MCF 10A (cell line): Measurements from ENCODE around the gene TDRD9. TPM values are rescaled to one million over a fixed set of nuclear protein-coding genes. Genes with fewer than 3 reads are reported as not detected.

ENCODE experiments used
- BruUV-seq: library from RNA; stranded (reverse); fragments of 400-500 nt; replicated peaks from 2 replicates; lab custom pipeline; 2021; lab: Mats Ljungman, UMichigan
- CTCF ChIA-PET: fragments of 300-600 bp; sonication (Branson Sonifier 250); formaldehyde crosslinking; extraction: SDS; loops from one replicate; lab custom pipeline; 2021; ENCODE audit warnings: antibody characterized with exemption, inconsistent platforms; lab: Yijun Ruan, JAX
- POLR2A ChIA-PET: fragments of 300-600, 350-650 bp; sonication (Branson Sonifier 250); formaldehyde crosslinking; extraction: SDS; loops from one replicate; lab custom pipeline; 2020; ENCODE audit warnings: antibody characterized with exemption, inconsistent platforms; lab: Yijun Ruan, JAX
- DNase-seq: peaks from one replicate; pipeline ENCODE4 v3.0.0-alpha.2; 2018; ENCODE audit not compliant: unreplicated experiment
- H3K27ac Mint-ChIP-seq: one replicate; pipeline ENCODE4 v1.8.0; 2022; ENCODE audit warnings: mild to moderate bottlenecking, low read depth, mixed read lengths; ENCODE audit not compliant: unreplicated experiment
- H3K27me3 Mint-ChIP-seq: one replicate; pipeline ENCODE4 v1.8.0; 2022; ENCODE audit warnings: mixed read lengths; ENCODE audit not compliant: insufficient read depth, unreplicated experiment
- H3K36me3 Mint-ChIP-seq: one replicate; pipeline ENCODE4 v1.8.0; 2022; ENCODE audit warnings: mild to moderate bottlenecking, moderate library complexity, mixed read lengths; ENCODE audit not compliant: insufficient read depth, unreplicated experiment
- H3K4me1 Mint-ChIP-seq: one replicate; pipeline ENCODE4 v1.8.0; 2022; ENCODE audit warnings: mixed read lengths; ENCODE audit not compliant: insufficient read depth, unreplicated experiment
- H3K4me3 Mint-ChIP-seq: one replicate; pipeline ENCODE4 v1.8.0; 2022; ENCODE audit warnings: mild to moderate bottlenecking, moderate library complexity, mixed read lengths; ENCODE audit not compliant: unreplicated experiment
- H3K9me3 Mint-ChIP-seq: one replicate; pipeline ENCODE4 v1.8.0; 2022; ENCODE audit warnings: mixed read lengths; ENCODE audit not compliant: unreplicated experiment
- intact Hi-C: fragments of 100-400 bp; cut with micrococcal nuclease; formaldehyde crosslinking; loops from 2 replicates; pipeline ENCODE4 v1.14.1; 2022
- total RNA-seq: library from RNA; stranded (reverse); gene quantifications from 2 replicates; pipeline ENCODE4 v1.2.3, GENCODE V29; 2022
- TF ChIP-seq, protein P1 (sequence below): fragments of 200-600 bp; IDR thresholded peaks from one replicate; pipeline ENCODE4 v1.8.0; 2022; ENCODE audit warnings: antibody characterized with exemption, mild to moderate bottlenecking; ENCODE audit not compliant: unreplicated experiment

TDRD9 gene
- total RNA-seq, 1 experiment from 2014 or later: 0.40 TPM

DNA sequence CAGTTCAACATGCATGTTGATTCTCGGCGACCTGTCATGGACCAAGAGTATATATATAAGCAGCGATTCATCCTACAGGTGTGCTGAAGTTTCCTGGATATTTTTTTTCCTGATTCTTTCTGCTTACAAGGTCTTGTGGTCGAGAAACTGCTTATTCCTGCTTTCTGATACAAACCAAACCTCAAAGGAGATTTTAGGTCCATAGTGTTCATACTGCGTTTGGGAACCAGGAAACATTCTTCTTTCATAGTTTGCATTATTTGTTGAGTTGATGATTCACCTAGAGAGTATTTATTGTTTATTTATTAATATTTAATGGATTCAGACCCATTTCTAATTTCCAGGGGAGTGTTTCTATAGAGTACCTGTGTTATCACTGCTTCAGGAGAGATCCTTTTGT lies 86.5 kb downstream of the TDRD9 start:
- Mint-ChIP-seq H3K4me1 (peaks cover 10% of the 10 kb centered on the region), H3K4me3 (no peak overlapping the region), H3K27ac (no peak overlapping the region), H3K36me3 (no peaks in the 10 kb centered on the region), H3K27me3 (no peaks in the 10 kb centered on the region), H3K9me3 (no peaks in the 10 kb centered on the region)
- TF ChIP-seq, protein P1, sequence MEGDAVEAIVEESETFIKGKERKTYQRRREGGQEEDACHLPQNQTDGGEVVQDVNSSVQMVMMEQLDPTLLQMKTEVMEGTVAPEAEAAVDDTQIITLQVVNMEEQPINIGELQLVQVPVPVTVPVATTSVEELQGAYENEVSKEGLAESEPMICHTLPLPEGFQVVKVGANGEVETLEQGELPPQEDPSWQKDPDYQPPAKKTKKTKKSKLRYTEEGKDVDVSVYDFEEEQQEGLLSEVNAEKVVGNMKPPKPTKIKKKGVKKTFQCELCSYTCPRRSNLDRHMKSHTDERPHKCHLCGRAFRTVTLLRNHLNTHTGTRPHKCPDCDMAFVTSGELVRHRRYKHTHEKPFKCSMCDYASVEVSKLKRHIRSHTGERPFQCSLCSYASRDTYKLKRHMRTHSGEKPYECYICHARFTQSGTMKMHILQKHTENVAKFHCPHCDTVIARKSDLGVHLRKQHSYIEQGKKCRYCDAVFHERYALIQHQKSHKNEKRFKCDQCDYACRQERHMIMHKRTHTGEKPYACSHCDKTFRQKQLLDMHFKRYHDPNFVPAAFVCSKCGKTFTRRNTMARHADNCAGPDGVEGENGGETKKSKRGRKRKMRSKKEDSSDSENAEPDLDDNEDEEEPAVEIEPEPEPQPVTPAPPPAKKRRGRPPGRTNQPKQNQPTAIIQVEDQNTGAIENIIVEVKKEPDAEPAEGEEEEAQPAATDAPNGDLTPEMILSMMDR: no peak
- CTCF ChIA-PET: interaction anchor here (0.5 to 0.6 kb wide), 3 partner anchors 63 to 197 kb away, joined by 3 to 5 read pairs (median 3); no protein-coding TSS in a partner anchor
- no TSS peak for BruUV-seq
- POLR2A ChIA-PET: no interaction called here
- intact Hi-C loops: no loop called here
- DNase-seq: no peak

DNA sequence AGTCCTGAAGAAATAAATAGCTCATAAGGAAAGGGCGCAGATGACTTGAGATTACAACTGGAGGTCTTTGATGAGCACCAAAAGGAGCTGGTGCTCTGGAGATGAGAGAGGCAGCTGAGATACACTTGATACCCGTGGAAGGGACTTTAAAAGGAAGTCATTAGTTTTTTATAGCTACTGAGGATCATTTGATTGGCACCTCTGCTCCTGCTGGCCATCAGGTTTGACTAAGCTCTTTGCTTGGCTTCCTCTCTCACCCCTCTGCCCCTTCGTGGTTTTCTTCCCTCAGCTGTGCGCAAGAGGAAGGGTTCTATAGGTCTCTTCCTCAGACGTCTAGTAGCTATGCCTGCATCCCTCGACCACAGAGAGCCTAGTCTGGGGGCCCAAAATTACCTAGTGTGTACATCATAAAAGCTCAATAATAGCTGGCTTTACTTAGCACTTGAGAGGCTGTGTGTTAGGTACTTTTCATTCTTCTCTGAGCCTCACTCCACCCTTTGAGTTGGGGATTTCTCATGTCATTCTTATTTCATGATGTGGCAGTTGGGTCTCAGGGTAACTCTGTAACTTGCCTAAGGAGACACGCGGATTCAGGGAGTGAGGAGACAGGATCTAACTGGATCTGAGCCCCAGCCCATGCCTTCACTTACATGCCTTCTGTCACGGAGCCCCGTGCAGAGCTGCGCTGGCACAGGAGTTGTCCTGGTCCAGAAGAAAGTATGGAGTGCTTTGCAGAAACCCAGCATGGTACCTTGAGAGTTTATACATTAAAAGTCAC lies 88.8 kb downstream of the TDRD9 start:
- DNase-seq: no peak
- ChIA-PET POLR2A (interaction anchor here (1.2 kb wide), 1 partner anchor 8 kb away, joined by 3 read pairs; no protein-coding TSS in a partner anchor), CTCF (interaction anchor here (0.7 to 1.2 kb wide), 5 partner anchors 9 to 227 kb away, joined by 3 read pairs; no protein-coding TSS in a partner anchor)
- no peak overlapping the region for H3K4me3 Mint-ChIP-seq
- TF ChIP-seq, protein P1: no peak
- H3K4me1 Mint-ChIP-seq: peaks cover 8% of the 10 kb centered on the region
- H3K27me3 Mint-ChIP-seq: no peaks in the 10 kb centered on the region
- no TSS peak for BruUV-seq
- H3K9me3 Mint-ChIP-seq: no peaks in the 10 kb centered on the region
- H3K36me3 Mint-ChIP-seq: no peaks in the 10 kb centered on the region
- intact Hi-C loops: no loop called here
- no peak overlapping the region for H3K27ac Mint-ChIP-seq

DNA sequence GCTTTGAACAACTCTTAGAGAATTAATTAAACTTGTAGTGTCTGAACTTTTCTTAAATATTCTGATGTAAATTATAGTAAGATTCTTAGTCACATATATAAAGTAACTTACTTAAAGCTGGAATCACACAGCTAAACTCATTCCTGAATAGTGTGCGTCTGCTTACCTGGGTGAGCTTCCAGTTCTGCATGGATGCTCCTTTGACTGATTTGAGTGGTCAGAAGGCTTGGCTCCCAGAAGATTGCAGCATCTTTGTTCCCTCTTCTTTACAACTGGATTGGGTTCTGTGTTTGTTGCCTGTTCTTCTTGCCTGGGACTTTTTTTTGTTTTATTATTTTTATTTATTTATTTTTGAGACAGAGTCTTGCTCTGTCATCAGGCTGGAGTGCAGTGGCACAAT lies 90.8 kb downstream of the TDRD9 start:
- intact Hi-C loops: no loop called here
- H3K9me3 Mint-ChIP-seq: no peaks in the 10 kb centered on the region
- BruUV-seq: no TSS peak
- TF ChIP-seq, protein P1: no peak
- H3K36me3 Mint-ChIP-seq: no peaks in the 10 kb centered on the region
- ChIA-PET POLR2A (interaction anchor here (0.7 kb wide), 1 partner anchor 23 kb away, joined by 3 read pairs; no protein-coding TSS in a partner anchor), CTCF (no interaction called here)
- H3K4me3 Mint-ChIP-seq: no peak overlapping the region
- no peaks in the 10 kb centered on the region for H3K27me3 Mint-ChIP-seq
- DNase-seq: no peak
- H3K4me1 Mint-ChIP-seq: peaks cover 5% of the 10 kb centered on the region
- H3K27ac Mint-ChIP-seq: no peak overlapping the region

DNA sequence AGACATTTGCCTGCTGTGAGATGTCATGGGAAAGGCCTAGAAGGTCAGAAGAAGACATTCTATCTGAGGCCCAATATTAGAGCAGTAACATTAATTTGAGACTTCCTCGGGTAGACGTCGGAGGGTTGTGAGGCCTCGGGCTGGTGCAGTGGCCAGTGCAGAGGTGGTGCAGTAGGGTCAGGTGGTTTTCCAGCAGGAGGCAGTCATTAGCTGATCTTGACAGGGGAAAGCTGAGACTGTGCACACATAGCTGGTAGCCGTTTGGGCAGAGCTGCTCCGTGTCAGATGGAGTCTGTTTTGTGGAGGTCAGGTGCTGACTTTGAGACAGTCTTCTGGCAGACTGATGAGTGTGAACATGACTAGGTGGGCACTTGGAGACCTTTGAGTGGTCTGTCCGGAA lies 91.5 kb downstream of the TDRD9 start:
- Mint-ChIP-seq H3K36me3 (no peaks in the 10 kb centered on the region), H3K27me3 (no peaks in the 10 kb centered on the region), H3K9me3 (no peaks in the 10 kb centered on the region), H3K27ac (no peak overlapping the region), H3K4me3 (no peak overlapping the region), H3K4me1 (peaks cover 5% of the 10 kb centered on the region)
- POLR2A ChIA-PET: no interaction called here
- intact Hi-C loops: no loop called here
- TF ChIP-seq, protein P1: no peak
- CTCF ChIA-PET: no interaction called here
- no TSS peak for BruUV-seq
- DNase-seq: no peak
